A673 (cell line): ENCODE results near the gene CPPED1. TPM values are rescaled to one million over a fixed set of nuclear protein-coding genes. Genes with fewer than 3 reads are reported as not detected.

Source experiments
- BruUV-seq: library from RNA; stranded (reverse); fragments of 400-500 nt; replicated peaks from 2 replicates; lab custom pipeline; 2021; lab: Mats Ljungman, UMichigan
- CTCF ChIA-PET: fragments of 300-600 bp; sonication (Branson Sonifier 250); formaldehyde crosslinking; loops from one replicate; lab custom pipeline; 2022; ENCODE audit warnings: antibody characterized with exemption; lab: Charles Lee
- POLR2A ChIA-PET: fragments of 300-600 bp; sonication (Branson Sonifier 250); formaldehyde crosslinking; loops from one replicate; lab custom pipeline; 2022; ENCODE audit warnings: antibody characterized with exemption; ENCODE audit not compliant: low non-redundant PET; lab: Charles Lee
- DNase-seq: peaks from one replicate; pipeline ENCODE4 v3.0.0-alpha.2; 2015; ENCODE audit warnings: low spot score
- H3K27ac ChIP-seq: fragments of 200-600 bp; sonication (generic); 2 replicates; pipeline ENCODE4 v1.5.1; 2016; ENCODE audit warnings: mixed run types, low read depth, mild to moderate bottlenecking, mixed read lengths, antibody characterized with exemption, low read length; ENCODE audit not compliant: poor library complexity, severe bottlenecking
- H3K27me3 ChIP-seq: fragments of 200-600 bp; sonication (generic); replicated peaks from 2 replicates; pipeline ENCODE4 v1.6.1; 2017; ENCODE audit warnings: mixed run types, low read depth, mild to moderate bottlenecking, mixed read lengths, antibody characterized with exemption, low read length; ENCODE audit not compliant: insufficient read depth, poor library complexity
- H3K36me3 ChIP-seq: fragments of 200-600 bp; sonication (generic); 2 replicates; pipeline ENCODE4 v1.6.1; 2016; ENCODE audit warnings: mixed run types, mild to moderate bottlenecking, mixed read lengths, antibody characterized with exemption, low read length; ENCODE audit not compliant: insufficient read depth, poor library complexity, severe bottlenecking
- H3K4me1 ChIP-seq: fragments of 200-600 bp; sonication (generic); 2 replicates; pipeline ENCODE4 v1.6.1; 2017; ENCODE audit warnings: mixed run types, mild to moderate bottlenecking, mixed read lengths, antibody characterized with exemption, low read length; ENCODE audit not compliant: insufficient read depth, poor library complexity, severe bottlenecking
- H3K4me3 ChIP-seq: fragments of 200-600 bp; sonication (generic); 2 replicates; pipeline ENCODE4 v1.5.1; 2016; ENCODE audit warnings: low read depth, mixed run types, mild to moderate bottlenecking, mixed read lengths, low read length; ENCODE audit not compliant: poor library complexity, severe bottlenecking
- H3K9me3 ChIP-seq: fragments of 200-600 bp; sonication (generic); 2 replicates; pipeline ENCODE4 v1.6.1; 2016; ENCODE audit warnings: mixed run types, low read depth, mild to moderate bottlenecking, mixed read lengths, antibody characterized with exemption, low read length; ENCODE audit not compliant: poor library complexity, severe bottlenecking
- CTCF ChIP-seq: fragments of 300-800, 200-600 bp; sonication (generic); conservative IDR thresholded peaks from 2 replicates; pipeline ENCODE4 v1.5.1; 2017; ENCODE audit warnings: low read depth, mild to moderate bottlenecking, antibody characterized with exemption, low read length, moderate library complexity, mixed read lengths
- EZH2 ChIP-seq: fragments of 200-600 bp; sonication (generic); IDR thresholded peaks from 2 replicates; pipeline ENCODE4 v1.6.1; 2017; ENCODE audit warnings: borderline replicate concordance, low read depth, mild to moderate bottlenecking, mixed read lengths, antibody characterized with exemption, low read length; ENCODE audit not compliant: poor library complexity, severe bottlenecking
- intact Hi-C: fragments of 100-400 bp; cut with micrococcal nuclease; formaldehyde crosslinking; loops from one replicate; pipeline ENCODE4 v1.10.0; 2022; ENCODE audit not compliant: unreplicated experiment
- total RNA-seq: library from RNA; stranded (reverse); gene quantifications from 2 replicates; pipeline ENCODE4 v1.2.3, GENCODE V29; 2021

The CPPED1 gene
- total RNA-seq, 1 experiment from 2014 or later = 0.90 TPM

DNA sequence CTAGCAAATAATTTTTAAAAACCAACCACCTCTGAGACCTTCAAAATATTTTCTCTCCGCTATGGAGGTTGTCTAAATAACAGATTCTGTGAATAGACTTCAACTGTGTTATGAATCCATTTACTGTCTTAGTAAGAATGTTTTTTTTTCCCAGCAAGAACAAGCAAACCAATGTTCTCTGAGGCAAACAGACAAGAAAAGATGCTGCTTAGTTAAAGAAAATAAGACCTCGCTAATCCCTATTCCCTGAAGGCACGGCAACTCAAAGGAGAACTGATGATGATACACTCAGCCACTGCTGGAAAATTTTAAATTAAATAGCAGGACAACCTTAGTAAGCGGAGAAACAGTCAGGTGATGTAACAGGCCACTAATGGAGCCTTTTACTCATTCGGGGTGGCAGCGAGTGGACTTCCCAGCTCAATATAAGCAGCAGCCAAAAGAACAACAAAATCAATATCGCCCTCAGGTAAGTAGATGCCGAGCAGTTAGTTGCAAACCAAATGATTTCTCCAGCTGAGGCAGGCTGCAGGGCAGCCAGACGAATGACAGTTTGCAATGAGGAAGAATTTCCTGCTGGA, 81.8 kb downstream of the CPPED1 start:
- POLR2A ChIA-PET = no interaction called here
- intact Hi-C loops = no loop called here
- no peaks in the 10 kb centered on the region for H3K36me3 ChIP-seq
- H3K4me3 ChIP-seq = no peak overlapping the region
- H3K9me3 ChIP-seq = peaks cover 8% of the 10 kb centered on the region
- no peak overlapping the region for H3K27ac ChIP-seq
- no peak for TF ChIP-seq EZH2
- no peak for TF ChIP-seq CTCF
- DNase-seq = no peak
- H3K4me1 ChIP-seq = no peaks in the 10 kb centered on the region
- CTCF ChIA-PET = no interaction called here
- H3K27me3 ChIP-seq = no peaks in the 10 kb centered on the region
- no TSS peak for BruUV-seq

GRCh38 chr16:12719972-12720371, 83.7 kb downstream of the CPPED1 start:
- DNase-seq = no peak
- intact Hi-C loops = no loop called here
- H3K9me3 ChIP-seq = peaks cover 8% of the 10 kb centered on the region
- TF ChIP-seq EZH2 (no peak), CTCF (no peak)
- POLR2A ChIA-PET = no interaction called here
- BruUV-seq = no TSS peak
- no peaks in the 10 kb centered on the region for H3K36me3 ChIP-seq
- H3K4me1 ChIP-seq = no peaks in the 10 kb centered on the region
- H3K27me3 ChIP-seq = no peaks in the 10 kb centered on the region
- CTCF ChIA-PET = no interaction called here
- H3K4me3 ChIP-seq = no peak overlapping the region
- no peak overlapping the region for H3K27ac ChIP-seq

- Histone ChIP-seq H3K9me3 (no peaks in the 10 kb centered on the region), H3K4me1 (no peaks in the 10 kb centered on the region), H3K4me3 (no peak overlapping the region), H3K27me3 (no peaks in the 10 kb centered on the region), H3K27ac (no peak overlapping the region), H3K36me3 (no peaks in the 10 kb centered on the region)
- POLR2A ChIA-PET = no interaction called here
- no TSS peak for BruUV-seq
- CTCF ChIA-PET = no interaction called here
- intact Hi-C loops = no loop called here
- TF ChIP-seq EZH2 = no peak
- no peak for DNase-seq
These were observed 87.0 kb downstream of the CPPED1 start for GRCh38 chr16:12716658-12717057.

DNA sequence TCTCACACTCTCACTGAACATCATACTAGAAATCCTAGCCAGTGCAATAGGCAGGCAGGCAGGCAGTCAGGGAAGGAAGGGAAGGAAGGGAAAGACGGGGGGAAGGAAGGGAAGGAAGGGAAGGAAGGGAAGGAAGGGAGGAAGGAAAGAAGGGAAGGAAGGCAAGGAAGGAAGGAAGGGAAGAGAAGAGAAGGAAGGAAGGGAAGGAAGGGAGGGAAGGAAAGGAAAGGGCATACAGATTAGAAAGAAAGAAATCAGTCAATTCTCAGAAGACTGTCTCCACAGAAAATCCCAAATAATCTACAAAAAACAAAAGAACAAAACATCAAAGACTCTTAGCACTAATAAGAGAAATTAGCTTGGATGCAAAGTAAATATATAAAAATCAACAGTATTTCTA, 93.9 kb downstream of the CPPED1 start:
- Histone ChIP-seq H3K4me1 (no peaks in the 10 kb centered on the region), H3K36me3 (no peaks in the 10 kb centered on the region), H3K9me3 (no peaks in the 10 kb centered on the region), H3K4me3 (no peak overlapping the region), H3K27me3 (no peaks in the 10 kb centered on the region), H3K27ac (no peak overlapping the region)
- intact Hi-C loops = no loop called here
- CTCF ChIA-PET = no interaction called here
- no peak for DNase-seq
- TF ChIP-seq EZH2 = no peak
- TF ChIP-seq CTCF = no peak
- no TSS peak for BruUV-seq
- POLR2A ChIA-PET = no interaction called here
